HG03060 (cell line): ENCODE results near the gene IDI1.
"Not testable (repeated sequence)": the region's sequence is repeated elsewhere in the genome, so short reads cannot be mapped to it uniquely, and the experiment has no call there.

Experiments
- ATAC-seq: cut with Tn5 transposase; IDR thresholded peaks from one replicate; pipeline ENCODE4 v1.9.1; 2021; ENCODE audit warnings: low read depth, moderate number of reproducible peaks; ENCODE audit not compliant: unreplicated experiment

Gene IDI1

GRCh38 chr10:1048732-1049424 lies at the start of gene IDI1:
TSS of gene IDI1 (minus strand) at chr10:1049119. CDS start at chr10:1049003, 116 bp downstream.
- ATAC-seq = peak; percentile 67

- no peak for ATAC-seq
Measured at GRCh38 chr10:1097436-1097835, 48.5 kb upstream of the IDI1 start.

- ATAC-seq = no peak
Measured at GRCh38 chr10:1096287-1096889, 47.5 kb upstream of the IDI1 start.

- no peak for ATAC-seq
Measured at GRCh38 chr10:1095498-1095897, 46.6 kb upstream of the IDI1 start.

- ATAC-seq = no peak
Measured at GRCh38 chr10:1094112-1095057, 45.5 kb upstream of the IDI1 start.

GRCh38 chr10:1093696-1094095 lies 44.8 kb upstream of the IDI1 start:
- no peak for ATAC-seq

- no peak for ATAC-seq
Measured at GRCh38 chr10:1090696-1091095, 41.8 kb upstream of the IDI1 start.

- ATAC-seq = no peak
Measured at GRCh38 chr10:1089017-1089689, 40.2 kb upstream of the IDI1 start.

- no peak for ATAC-seq
Measured at GRCh38 chr10:1086787-1087186, 37.9 kb upstream of the IDI1 start.

GRCh38 chr10:1085258-1085657 lies 36.3 kb upstream of the IDI1 start:
- no peak for ATAC-seq

- ATAC-seq = no peak
Measured at GRCh38 chr10:1084011-1084950, 35.4 kb upstream of the IDI1 start.

- ATAC-seq = no peak
Measured at GRCh38 chr10:1083581-1083980, 34.7 kb upstream of the IDI1 start.

- no peak for ATAC-seq
Measured at GRCh38 chr10:1078668-1079067, 29.7 kb upstream of the IDI1 start.

GRCh38 chr10:1074748-1075308 lies 25.9 kb upstream of the IDI1 start:
- ATAC-seq = no peak

GRCh38 chr10:1074052-1074747 lies 25.3 kb upstream of the IDI1 start:
- no peak for ATAC-seq

GRCh38 chr10:1070919-1071318 lies 22.0 kb upstream of the IDI1 start:
- ATAC-seq = no peak

GRCh38 chr10:1068380-1069361 lies 19.8 kb upstream of the IDI1 start:
- ATAC-seq = no peak

- ATAC-seq = not testable (repeated sequence)
Measured at GRCh38 chr10:1066734-1067133, 17.8 kb upstream of the IDI1 start.
